Stimulated activated CD4-positive, alpha-beta T cell treated with anti-CD3 and anti-CD28 coated beads, Interleukin-1b, Interleukin-23, amount 100 ng/mL, for 24 hours (primary cell): Measurements from ENCODE around the gene CHMP4B.

Source experiments
- DNase-seq, 4 experiments: peaks; one replicate each; pipeline ENCODE4 v3.0.0-alpha.2; 2020; ENCODE audit warnings: low read depth in 4 of 4, low spot score in 1 of 4

The CHMP4B gene

GRCh38 chr20:33810885-33811775 lies at the start of gene CHMP4B:
TSS of gene CHMP4B (plus strand) at chr20:33811348. CDS start at chr20:33811469, 121 bp downstream.
- peak; percentile 90 to 97 (median 96) for DNase-seq

GRCh38 chr20:33761698-33762250 lies 49.4 kb upstream of the CHMP4B start:
- DNase-seq: no peak

DNA sequence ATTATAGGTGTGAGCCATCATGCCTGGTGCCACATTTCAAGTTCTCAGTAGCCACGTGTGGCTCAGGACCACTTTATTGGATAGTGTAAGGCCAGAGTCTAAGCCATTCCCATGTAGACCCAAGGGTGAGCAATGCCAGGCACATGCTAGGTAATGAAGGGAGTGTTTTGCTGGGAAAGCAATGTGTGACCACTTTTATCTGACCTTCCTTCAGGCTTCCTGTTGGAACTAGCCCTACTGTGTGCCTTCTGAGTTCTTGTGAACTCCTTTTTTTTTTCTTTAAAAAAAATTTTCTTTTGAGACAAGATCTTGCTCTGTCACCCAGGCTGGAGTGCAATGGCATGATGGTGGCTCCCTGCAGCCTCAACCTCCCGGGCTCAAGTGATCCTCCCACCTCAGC lies 46.0 kb upstream of the CHMP4B start:
- DNase-seq: no peak

DNA sequence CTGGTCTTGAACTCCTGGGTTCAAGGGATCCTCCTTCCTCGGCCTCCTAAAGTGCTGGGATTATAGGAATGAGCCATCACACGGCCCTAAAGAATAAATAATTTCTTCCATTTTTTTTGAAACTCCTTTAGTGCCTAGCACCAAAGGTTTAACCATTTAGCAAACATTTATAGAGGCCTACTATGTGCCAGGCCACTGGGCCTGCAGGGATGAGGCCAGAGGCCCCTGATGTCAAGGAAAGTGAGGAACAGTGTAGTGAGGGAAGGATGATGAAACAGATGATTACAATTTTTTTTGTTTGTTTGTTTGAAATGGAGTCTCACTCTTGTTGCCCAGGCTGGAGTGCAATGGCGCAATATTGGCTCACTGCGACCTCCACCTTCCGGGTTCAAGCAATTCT lies 45.6 kb upstream of the CHMP4B start:
- no peak for DNase-seq

- no peak for DNase-seq
Measured at GRCh38 chr20:33766686-33767085, 44.5 kb upstream of the CHMP4B start.

DNA sequence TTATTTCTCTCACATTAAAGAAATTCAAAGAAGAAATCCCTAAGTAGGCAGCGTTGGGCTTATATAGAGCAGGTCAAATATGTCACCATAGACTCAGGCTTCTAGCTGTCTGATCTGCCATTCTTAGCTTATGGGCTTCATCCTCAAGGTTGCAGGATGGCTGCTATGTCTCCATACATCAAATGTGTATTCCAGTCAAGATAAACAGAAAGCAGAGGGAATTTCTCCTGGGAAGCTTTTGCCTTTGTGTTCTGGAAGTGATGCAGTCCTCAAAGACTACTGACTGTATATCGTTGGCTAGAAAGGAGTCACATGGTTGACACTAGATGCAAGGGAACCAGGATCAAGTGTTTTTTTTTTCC lies 43.4 kb upstream of the CHMP4B start:
- DNase-seq: no peak

DNA sequence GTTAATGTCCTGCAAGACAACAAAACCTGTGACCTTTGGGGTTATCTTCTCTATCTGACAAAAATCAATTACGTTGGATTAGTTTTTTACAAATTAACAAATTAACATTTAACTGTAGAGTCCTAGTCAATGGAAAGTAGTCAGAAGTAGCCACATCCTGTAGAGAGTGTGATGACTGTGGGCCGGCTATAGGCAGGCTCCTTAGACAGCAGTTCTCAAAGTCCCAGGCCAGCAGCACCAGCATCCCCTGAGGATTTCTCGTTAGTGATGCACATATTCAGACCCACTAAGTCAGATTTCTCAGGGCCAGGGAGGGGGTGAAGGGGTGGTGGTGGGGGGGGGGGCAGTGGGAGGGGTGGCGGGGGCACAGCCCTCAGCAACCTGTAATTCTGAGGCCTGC lies 42.1 kb upstream of the CHMP4B start:
- DNase-seq: no peak

GRCh38 chr20:33770005-33770404 lies 41.1 kb upstream of the CHMP4B start:
- DNase-seq: no peak

DNA sequence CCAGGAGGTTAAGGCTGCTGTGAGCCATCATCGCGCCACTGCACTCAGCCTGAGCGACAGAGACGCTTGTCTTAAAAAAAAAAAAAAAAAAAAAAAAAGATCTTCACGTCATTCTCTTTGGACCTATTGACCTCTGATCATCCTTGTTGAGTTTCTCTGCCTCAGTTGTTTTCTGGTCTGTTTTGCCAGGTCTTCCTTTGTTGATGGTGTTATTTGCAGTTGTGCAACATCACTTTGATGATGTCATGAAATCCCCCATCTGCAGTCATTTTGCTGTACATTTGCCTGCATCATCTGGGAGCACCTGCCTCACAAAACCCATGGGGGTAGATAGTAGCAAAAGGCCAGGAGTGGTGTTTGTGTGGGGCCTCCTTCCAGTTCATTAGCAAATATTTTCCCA lies 39.2 kb upstream of the CHMP4B start:
- no peak for DNase-seq

DNA sequence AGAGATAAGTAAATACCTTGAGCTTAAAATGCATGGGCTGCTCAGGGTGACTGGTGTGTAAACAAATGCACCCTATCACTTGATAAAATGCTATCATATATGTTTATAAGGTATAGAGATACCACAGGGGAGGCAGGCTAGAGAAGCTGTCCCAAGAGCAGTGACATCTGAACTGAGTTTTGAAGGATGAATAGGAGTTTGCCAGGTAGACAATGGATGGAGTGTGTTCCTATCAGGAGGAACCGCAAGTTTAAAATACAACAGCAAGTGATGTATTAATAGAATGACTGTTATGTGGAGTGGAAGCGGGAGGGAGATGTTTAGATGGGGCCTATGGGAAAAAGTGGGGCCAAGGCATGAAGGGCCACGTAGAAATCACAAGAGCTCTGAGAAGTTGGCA lies 38.7 kb upstream of the CHMP4B start:
- no peak for DNase-seq

DNA sequence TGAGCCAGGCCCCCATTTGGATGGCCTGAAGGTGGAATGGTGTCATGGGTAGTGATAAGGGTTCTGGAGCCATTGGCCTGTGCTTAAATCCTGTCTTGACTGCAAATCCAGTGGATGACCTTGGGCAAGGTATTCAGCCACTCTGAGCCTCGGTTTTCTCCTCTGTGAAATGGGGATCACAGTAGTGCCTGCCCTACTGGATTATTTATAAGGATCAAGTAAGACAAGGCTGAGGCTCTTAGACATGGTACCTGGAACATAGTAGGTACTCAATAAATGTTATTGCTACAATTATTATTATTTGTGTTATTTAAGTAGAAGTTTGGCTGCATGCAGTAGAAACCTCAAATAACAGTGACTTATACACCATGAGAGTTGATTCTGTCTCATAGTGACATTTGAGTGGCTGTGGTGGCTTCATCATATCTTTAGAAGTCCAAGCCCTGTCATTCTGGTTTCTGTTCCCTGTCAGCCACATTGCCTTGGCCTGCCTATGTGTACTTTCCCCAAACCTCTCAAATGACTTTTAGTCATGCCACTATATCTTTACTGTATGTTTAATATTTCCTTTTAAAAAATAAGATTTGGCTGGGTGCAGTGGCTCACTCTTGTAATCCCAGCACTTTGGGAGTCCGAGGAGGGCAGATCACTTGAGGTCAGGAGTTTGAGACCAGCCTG lies 37.6 kb upstream of the CHMP4B start:
- DNase-seq: no peak

DNA sequence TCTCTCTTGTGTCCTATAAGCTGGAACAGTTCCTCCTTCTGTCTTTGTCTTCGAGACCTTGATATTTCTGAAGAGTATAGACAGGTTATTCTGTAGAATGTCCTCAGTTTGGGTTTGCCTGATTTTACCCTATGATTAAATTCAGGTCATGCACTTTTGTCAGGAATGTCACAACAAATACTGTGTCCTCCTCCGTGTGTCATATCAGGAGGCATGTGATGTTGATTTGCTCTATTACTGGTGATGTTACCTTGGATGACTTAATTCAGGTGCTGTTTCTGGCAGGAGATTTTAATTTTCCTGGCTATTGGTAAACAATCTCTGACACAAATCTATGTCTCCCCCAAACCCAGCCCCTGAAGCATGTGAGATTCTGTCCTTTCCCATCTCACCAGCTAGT lies 33.3 kb upstream of the CHMP4B start:
- DNase-seq: no peak

GRCh38 chr20:33781133-33781532 lies 30.0 kb upstream of the CHMP4B start:
- DNase-seq: no peak

- no peak for DNase-seq
Measured at GRCh38 chr20:33781945-33782344, 29.2 kb upstream of the CHMP4B start.

- no peak for DNase-seq
Measured at GRCh38 chr20:33783256-33783655, 27.9 kb upstream of the CHMP4B start.

GRCh38 chr20:33783818-33784217 lies 27.3 kb upstream of the CHMP4B start:
- DNase-seq: no peak

DNA sequence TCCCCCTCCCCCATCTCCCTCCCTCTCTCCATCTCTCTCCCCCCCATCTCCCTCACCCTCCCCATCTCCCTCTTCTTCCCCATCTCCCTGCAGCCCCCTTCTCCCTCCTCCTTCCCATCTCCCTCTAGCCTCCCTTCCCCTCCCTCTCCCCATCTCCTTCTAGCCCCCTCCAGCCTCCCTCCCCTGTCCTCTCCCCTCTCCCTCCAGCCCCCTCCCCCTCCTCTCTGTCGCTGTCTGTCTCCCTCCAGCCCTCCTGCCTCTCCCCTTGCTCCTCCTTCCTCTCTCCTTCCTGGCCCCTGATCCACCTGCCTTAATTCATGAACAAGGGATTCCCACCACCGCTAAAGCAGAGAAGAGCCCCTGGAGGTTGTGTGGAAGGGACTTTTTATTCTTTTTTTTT lies 26.9 kb upstream of the CHMP4B start:
- DNase-seq: no peak

DNA sequence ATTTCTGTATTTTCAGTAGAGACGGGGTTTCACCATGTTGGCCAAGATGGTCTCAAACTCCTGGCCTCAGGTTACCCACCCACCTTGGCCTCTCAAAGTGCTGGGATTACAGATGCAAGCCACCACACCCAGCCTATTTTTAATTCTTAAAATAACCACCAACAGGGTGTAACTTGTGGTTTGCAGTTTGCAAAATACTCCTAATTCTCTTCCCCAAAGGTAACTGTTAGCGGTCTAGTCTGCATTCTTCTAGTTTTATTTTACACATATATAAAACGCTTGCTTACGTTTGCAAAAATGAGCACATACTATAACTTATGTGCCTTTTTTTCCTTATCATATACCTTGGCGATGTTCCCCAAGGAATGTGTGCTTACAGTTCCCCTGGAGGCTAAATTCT lies 25.6 kb upstream of the CHMP4B start:
- no peak for DNase-seq

DNA sequence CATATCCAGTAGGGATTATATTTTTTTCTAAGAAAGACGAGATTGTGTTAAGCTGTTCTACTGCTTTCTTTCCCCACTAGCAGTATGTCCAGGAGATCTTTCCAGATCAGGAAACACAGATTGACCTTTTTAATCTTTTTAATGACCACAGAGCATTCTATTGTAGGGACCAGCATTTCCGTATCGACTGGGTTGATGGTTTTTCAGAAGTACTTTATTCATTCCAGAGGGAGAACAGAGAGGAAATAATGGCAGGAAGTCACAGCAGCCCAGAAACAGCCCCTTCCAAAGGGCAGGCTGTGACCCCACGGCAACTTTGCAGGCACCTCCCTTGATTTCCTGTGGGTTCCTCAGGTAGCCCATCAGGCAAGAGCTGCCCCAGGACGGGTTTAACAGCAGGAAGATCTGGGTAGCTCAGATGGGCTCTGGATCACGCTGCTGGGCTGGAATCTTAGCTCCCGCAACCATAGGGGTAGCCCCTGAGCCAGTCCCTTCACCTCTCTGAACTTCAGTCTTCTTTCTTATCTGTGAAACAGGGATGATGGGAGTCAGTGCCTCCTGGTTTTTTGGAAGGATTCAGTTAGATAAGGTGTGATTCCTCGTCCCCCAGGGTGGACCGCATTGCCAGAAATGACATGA lies 23.8 kb upstream of the CHMP4B start:
- DNase-seq: no peak

GRCh38 chr20:33788351-33789049 lies 22.6 kb upstream of the CHMP4B start:
- DNase-seq: no peak
